SK-N-SH (cell line): ENCODE data around the gene JAK1. TPM values are rescaled to one million over a fixed set of nuclear protein-coding genes. Genes with fewer than 3 reads are reported as not detected.

Experiments
- CTCF ChIA-PET: fragments of 300-600, 350-600 bp; formaldehyde crosslinking; extraction: SDS; loops from one replicate; lab custom pipeline; 2021; lab: Yijun Ruan, JAX
- POLR2A ChIA-PET: fragments of 350-600 bp; sonication (Branson Sonifier 250); formaldehyde crosslinking; extraction: SDS; loops from one replicate; lab custom pipeline; 2020; ENCODE audit warnings: antibody characterized with exemption, inconsistent platforms; lab: Yijun Ruan, JAX
- DNase-seq: peaks from one replicate; pipeline ENCODE4 v3.0.0; 2012
- H2AFZ ChIP-seq: fragments of 200-600 bp; sonication (generic); 2 replicates; pipeline ENCODE4 v1.8.1; 2016; ENCODE audit warnings: antibody characterized with exemption, mild to moderate bottlenecking, low read depth
- H3F3A ChIP-seq: fragments of 200-600 bp; sonication (generic); replicated peaks from 2 replicates; pipeline ENCODE3; 2016; ENCODE audit warnings: antibody characterized with exemption, mild to moderate bottlenecking; ENCODE audit not compliant: insufficient read depth
- H3K27ac ChIP-seq, 2 experiments: fragments of 200-500 bp in 1 of 2; fragments of 200-600 bp in 1 of 2; sonication (Bioruptor generic) in 1 of 2; sonication (generic), shearing (Covaris generic) in 1 of 2; 2 replicates each; pipeline versions ENCODE4 v1.5.1 to v1.6.1; 2014 to 2016; ENCODE audit warnings: low read depth in 2 of 2, inconsistent platforms in 1 of 2, low read length in 1 of 2, mild to moderate bottlenecking in 1 of 2, mixed read lengths in 1 of 2
- H3K27me3 ChIP-seq: fragments of 200-600 bp; sonication (generic), shearing (Covaris generic); 2 replicates; pipeline ENCODE4 v1.6.1; 2016; ENCODE audit warnings: mixed run types; ENCODE audit not compliant: insufficient read depth
- H3K36me3 ChIP-seq, 2 experiments: fragments of 200-500 bp in 1 of 2; fragments of 200-600 bp in 1 of 2; sonication (Bioruptor generic) in 1 of 2; sonication (generic) in 1 of 2; replicated peaks in 1 of 2; 2 replicates each; pipeline versions ENCODE3 to v1.5.1; 2014 to 2016; ENCODE audit warnings: low read length in 1 of 2, mild to moderate bottlenecking in 1 of 2; ENCODE audit not compliant: insufficient read depth in 2 of 2, control insufficient read depth in 1 of 2
- H3K4me1 ChIP-seq, 2 experiments: fragments of 200-500 bp in 1 of 2; fragments of 200-600 bp in 1 of 2; sonication (Bioruptor generic) in 1 of 2; sonication (generic), shearing (Covaris generic) in 1 of 2; 2 replicates each; pipeline versions ENCODE4 v1.5.1 to v1.6.1; 2014 to 2016; ENCODE audit warnings: low read depth in 1 of 2, low read length in 1 of 2, mixed run types in 1 of 2; ENCODE audit not compliant: insufficient read depth in 2 of 2, control insufficient read depth in 1 of 2
- H3K4me2 ChIP-seq: fragments of 200-600 bp; sonication (generic), shearing (Covaris generic); 2 replicates; pipeline ENCODE4 v1.6.1; 2017; ENCODE audit warnings: mixed run types
- H3K4me3 ChIP-seq, 2 experiments: fragments of 200-500 bp in 1 of 2; fragments of 200-600 bp in 1 of 2; sonication (Bioruptor generic) in 1 of 2; sonication (generic), shearing (Covaris generic) in 1 of 2; 2 replicates each; pipeline versions ENCODE4 v1.5.1 to v1.8.1; 2014 to 2016; ENCODE audit warnings: low read depth in 2 of 2, inconsistent platforms in 1 of 2, low read length in 1 of 2, mild to moderate bottlenecking in 1 of 2, mixed read lengths in 1 of 2, moderate library complexity in 1 of 2
- H3K79me2 ChIP-seq: fragments of 200-600 bp; sonication (generic); 2 replicates; pipeline ENCODE4 v1.8.1; 2017; ENCODE audit warnings: mild to moderate bottlenecking; ENCODE audit not compliant: insufficient read depth
- H3K9ac ChIP-seq: fragments of 200-600 bp; sonication (generic); 2 replicates; pipeline ENCODE4 v1.6.1; 2017; ENCODE audit warnings: mixed run types
- H3K9me2 ChIP-seq: fragments of 200-600 bp; sonication (generic); 2 replicates; pipeline ENCODE4 v1.6.1; 2017; ENCODE audit warnings: mixed run types
- H3K9me3 ChIP-seq: fragments of 200-600 bp; sonication (generic); 2 replicates; pipeline ENCODE4 v1.6.1; 2017; ENCODE audit warnings: mixed run types, mild to moderate bottlenecking, moderate library complexity
- H4K20me1 ChIP-seq: fragments of 200-600 bp; sonication (generic); 2 replicates; pipeline ENCODE4 v1.6.1; 2017; ENCODE audit warnings: mild to moderate bottlenecking, mixed run types; ENCODE audit not compliant: insufficient read depth
- FOXJ3 ChIP-seq: sonication (generic); formaldehyde crosslinking; IDR thresholded peaks from 2 replicates; pipeline ENCODE4 v1.5.1; 2020; ENCODE audit warnings: mild to moderate bottlenecking, missing genetic modification reagents
- FOXM1 ChIP-seq: IDR thresholded peaks from 2 replicates; pipeline ENCODE4 v1.4.0; 2012; ENCODE audit warnings: low read depth, mild to moderate bottlenecking
- JUND ChIP-seq: IDR thresholded peaks from 2 replicates; pipeline ENCODE4 v1.4.0; 2012
- MEF2A ChIP-seq: IDR thresholded peaks from 2 replicates; pipeline ENCODE4 v1.4.0; 2012; ENCODE audit warnings: low read depth, borderline replicate concordance
- NFIC ChIP-seq: IDR thresholded peaks from 2 replicates; pipeline ENCODE4 v1.4.0; 2012; ENCODE audit warnings: borderline replicate concordance
- NRF1 ChIP-seq: IDR thresholded peaks from 2 replicates; pipeline ENCODE4 v1.6.1; 2012; ENCODE audit warnings: low read depth, mild to moderate bottlenecking, low read length
- RCOR1 ChIP-seq: fragments of 150-350 bp; IDR thresholded peaks from 2 replicates; pipeline ENCODE4 v1.6.1; 2017; ENCODE audit warnings: antibody characterized with exemption, low read length
- RFX5 ChIP-seq: IDR thresholded peaks from 2 replicates; pipeline ENCODE4 v1.6.1; 2012; ENCODE audit warnings: mild to moderate bottlenecking, improper control_type of control experiment, low read length
- RXRA ChIP-seq: IDR thresholded peaks from 2 replicates; pipeline ENCODE4 v1.4.0; 2012; ENCODE audit warnings: low read depth, mild to moderate bottlenecking, borderline replicate concordance
- SIN3A ChIP-seq: IDR thresholded peaks from 2 replicates; pipeline ENCODE4 v1.6.1; 2012; ENCODE audit warnings: low read depth, mild to moderate bottlenecking, low read length, moderate library complexity, borderline replicate concordance
- SMC3 ChIP-seq: IDR thresholded peaks from 2 replicates; pipeline ENCODE4 v1.6.1; 2012; ENCODE audit warnings: low read depth, low read length, improper control_type of control experiment
- TAF1 ChIP-seq: IDR thresholded peaks from 2 replicates; pipeline ENCODE4 v1.6.1; 2012; ENCODE audit warnings: low read depth, mild to moderate bottlenecking, low read length, moderate library complexity, borderline replicate concordance
- WGBS: methylation state at CpG from one replicate; pipeline ENCODE4 v1.1.6; 2017; ENCODE audit warnings: low lambda C conversion rate; 5-methylcytosine and 5-hydroxymethylcytosine counted together
- polyA plus RNA-seq, 3 experiments: library from polyadenylated mRNA; depleted of rRNA; stranded (reverse); fragments of >200 nt; gene quantifications; 2 replicates each; pipeline ENCODE4 v1.2.3, GENCODE V29; 2012
- TF ChIP-seq, protein P1 (sequence below): fragments of 200-600 bp; sonication (generic); IDR thresholded peaks from 2 replicates; pipeline ENCODE4 v1.6.1; 2017; ENCODE audit warnings: antibody characterized with exemption, mild to moderate bottlenecking, moderate library complexity
- TF ChIP-seq, protein P2 (sequence below): fragments of 150-350 bp; IDR thresholded peaks from 2 replicates; pipeline ENCODE4 v1.6.1; 2016; ENCODE audit warnings: mild to moderate bottlenecking, low read depth, low read length
- TF ChIP-seq, protein P3 (sequence below): fragments of 150-350 bp; IDR thresholded peaks from 2 replicates; pipeline ENCODE4 v1.6.1; 2017; ENCODE audit warnings: antibody characterized with exemption, low read length, low read depth, borderline replicate concordance
- TF ChIP-seq, protein P4 (sequence below): IDR thresholded peaks from 2 replicates; pipeline ENCODE4; 2012

Gene JAK1
- polyA plus RNA-seq, 1 of the 3 experiments (the other 2 are of a cell fraction) = 47.5 TPM

DNA sequence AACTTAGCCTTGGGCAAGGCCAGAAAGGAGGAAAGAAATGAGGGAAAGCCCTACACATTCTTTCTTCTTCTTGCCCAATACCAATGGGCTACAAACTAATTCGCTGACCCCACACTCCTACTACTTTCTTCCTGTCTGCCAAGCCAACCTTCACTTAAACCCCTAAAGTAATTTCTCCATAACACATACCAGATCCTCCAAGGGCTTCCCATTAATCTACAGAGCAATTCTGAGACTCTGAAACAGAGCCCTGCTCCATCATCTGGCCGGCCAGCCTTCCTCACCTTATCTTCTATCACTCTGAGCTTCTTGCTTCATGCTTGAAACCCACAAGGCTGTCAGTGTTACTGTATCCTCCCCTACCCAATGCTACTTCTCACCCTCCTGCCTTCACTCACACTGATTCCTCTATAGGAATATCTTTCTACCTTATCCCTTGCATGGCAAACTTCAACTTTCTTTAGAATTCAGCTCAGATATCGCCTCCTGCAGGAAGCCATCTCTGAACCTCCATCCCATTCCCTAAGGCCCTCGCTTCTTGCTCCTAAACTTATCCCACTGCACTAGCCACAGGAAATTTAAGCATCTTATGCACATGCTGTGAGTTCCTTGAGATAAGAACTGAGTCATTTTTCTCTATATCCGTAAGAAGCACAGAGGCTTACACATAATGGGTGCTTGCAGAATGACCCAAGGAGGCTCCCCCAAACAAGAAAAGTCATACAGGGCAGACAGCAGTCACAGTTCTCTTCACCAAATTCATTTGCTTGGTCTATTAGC, 81.9 kb downstream of the JAK1 start:
- peaks cover 11% of the 10 kb centered on the region for H4K20me1 ChIP-seq
- POLR2A ChIA-PET = no interaction called here

DNA sequence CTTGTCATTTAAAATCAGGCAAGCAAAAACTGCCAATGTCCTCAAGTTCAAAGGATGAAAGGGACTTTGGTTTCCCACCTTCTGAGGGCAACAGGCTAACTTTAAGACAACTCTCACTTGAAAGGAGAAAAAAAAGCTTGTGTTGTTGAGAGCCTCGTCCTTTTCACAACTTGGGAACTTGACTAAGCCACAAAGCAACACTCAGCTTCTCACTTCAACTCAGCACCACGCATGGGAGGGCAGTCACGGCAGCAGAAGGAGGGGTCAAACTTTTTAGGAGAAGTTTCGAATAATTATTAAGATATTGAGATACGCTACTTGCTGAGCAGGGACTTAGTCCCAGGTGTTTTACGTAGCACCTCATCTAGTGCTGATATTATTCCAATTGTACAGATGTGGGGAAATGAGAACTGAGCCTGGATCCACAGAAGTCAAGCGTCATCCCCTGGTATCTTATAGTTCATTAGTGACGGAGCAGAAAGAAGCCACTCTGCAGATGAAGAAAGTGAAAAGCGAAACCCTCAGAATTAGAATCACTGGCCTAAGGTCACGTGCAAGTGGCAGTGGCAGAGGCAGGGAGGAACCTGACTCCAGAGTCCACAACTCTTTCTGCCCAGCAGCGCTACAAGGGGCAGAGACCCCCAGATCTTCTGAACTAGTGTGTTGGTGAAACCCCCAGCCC, 83.6 kb downstream of the JAK1 start:
- ChIA-PET CTCF (interaction anchor here (1.3 to 1.5 kb wide), 2 partner anchors 11 to 58 kb away, joined by 3 to 4 read pairs; no protein-coding TSS in a partner anchor), POLR2A (no interaction called here)
- Histone ChIP-seq H3K9ac (no peak overlapping the region), H3K4me2 (no peak overlapping the region), H3K9me2 (no peaks in the 10 kb centered on the region), H3K36me3 (peaks cover 14 to 23% of the 10 kb centered on the region in 2 experiments), H3K27me3 (no peaks in the 10 kb centered on the region), H3K4me3 (no peak overlapping the region), H3F3A (peaks cover 8% of the 10 kb centered on the region), H3K27ac (no peak overlapping the region), H3K4me1 (peaks cover 17 to 22% of the 10 kb centered on the region in 2 experiments; a peak in 3 of 4 replicates), H3K79me2 (peaks cover 30% of the 10 kb centered on the region), H4K20me1 (peaks cover 9% of the 10 kb centered on the region; the same call in 1 of the 2 replicates)
- WGBS = 97% methylated on average over 10 of the region's 11 CpGs
- TF ChIP-seq JUND (no peak), RXRA (no peak), RFX5 (no peak), MEF2A (no peak), SMC3 (no peak), RCOR1 (no peak), SIN3A (no peak), FOXJ3 (CRISPR knock-in tag) (no peak)
- TF ChIP-seq, protein P1, sequence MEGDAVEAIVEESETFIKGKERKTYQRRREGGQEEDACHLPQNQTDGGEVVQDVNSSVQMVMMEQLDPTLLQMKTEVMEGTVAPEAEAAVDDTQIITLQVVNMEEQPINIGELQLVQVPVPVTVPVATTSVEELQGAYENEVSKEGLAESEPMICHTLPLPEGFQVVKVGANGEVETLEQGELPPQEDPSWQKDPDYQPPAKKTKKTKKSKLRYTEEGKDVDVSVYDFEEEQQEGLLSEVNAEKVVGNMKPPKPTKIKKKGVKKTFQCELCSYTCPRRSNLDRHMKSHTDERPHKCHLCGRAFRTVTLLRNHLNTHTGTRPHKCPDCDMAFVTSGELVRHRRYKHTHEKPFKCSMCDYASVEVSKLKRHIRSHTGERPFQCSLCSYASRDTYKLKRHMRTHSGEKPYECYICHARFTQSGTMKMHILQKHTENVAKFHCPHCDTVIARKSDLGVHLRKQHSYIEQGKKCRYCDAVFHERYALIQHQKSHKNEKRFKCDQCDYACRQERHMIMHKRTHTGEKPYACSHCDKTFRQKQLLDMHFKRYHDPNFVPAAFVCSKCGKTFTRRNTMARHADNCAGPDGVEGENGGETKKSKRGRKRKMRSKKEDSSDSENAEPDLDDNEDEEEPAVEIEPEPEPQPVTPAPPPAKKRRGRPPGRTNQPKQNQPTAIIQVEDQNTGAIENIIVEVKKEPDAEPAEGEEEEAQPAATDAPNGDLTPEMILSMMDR = no peak
- TF ChIP-seq, protein P2, sequence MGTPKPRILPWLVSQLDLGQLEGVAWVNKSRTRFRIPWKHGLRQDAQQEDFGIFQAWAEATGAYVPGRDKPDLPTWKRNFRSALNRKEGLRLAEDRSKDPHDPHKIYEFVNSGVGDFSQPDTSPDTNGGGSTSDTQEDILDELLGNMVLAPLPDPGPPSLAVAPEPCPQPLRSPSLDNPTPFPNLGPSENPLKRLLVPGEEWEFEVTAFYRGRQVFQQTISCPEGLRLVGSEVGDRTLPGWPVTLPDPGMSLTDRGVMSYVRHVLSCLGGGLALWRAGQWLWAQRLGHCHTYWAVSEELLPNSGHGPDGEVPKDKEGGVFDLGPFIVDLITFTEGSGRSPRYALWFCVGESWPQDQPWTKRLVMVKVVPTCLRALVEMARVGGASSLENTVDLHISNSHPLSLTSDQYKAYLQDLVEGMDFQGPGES = no peak
- TF ChIP-seq, protein P3, sequence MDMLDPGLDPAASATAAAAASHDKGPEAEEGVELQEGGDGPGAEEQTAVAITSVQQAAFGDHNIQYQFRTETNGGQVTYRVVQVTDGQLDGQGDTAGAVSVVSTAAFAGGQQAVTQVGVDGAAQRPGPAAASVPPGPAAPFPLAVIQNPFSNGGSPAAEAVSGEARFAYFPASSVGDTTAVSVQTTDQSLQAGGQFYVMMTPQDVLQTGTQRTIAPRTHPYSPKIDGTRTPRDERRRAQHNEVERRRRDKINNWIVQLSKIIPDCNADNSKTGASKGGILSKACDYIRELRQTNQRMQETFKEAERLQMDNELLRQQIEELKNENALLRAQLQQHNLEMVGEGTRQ = no peak
- TF ChIP-seq, all 33 proteins: peak for 0
- no peak for DNase-seq
- no peak overlapping the region for H2AFZ ChIP-seq
- no peaks in the 10 kb centered on the region for H3K9me3 ChIP-seq

More for the DNA sequence above, 81.9 kb downstream of the JAK1 start:
- H3F3A ChIP-seq = peaks cover 12% of the 10 kb centered on the region
- no peak overlapping the region for H3K4me2 ChIP-seq
- no peaks in the 10 kb centered on the region for H3K9me3 ChIP-seq
- H3K79me2 ChIP-seq = peaks cover 47% of the 10 kb centered on the region
- peaks cover 8 to 15% of the 10 kb centered on the region in 2 experiments for H3K36me3 ChIP-seq
- TF ChIP-seq, protein P4, sequence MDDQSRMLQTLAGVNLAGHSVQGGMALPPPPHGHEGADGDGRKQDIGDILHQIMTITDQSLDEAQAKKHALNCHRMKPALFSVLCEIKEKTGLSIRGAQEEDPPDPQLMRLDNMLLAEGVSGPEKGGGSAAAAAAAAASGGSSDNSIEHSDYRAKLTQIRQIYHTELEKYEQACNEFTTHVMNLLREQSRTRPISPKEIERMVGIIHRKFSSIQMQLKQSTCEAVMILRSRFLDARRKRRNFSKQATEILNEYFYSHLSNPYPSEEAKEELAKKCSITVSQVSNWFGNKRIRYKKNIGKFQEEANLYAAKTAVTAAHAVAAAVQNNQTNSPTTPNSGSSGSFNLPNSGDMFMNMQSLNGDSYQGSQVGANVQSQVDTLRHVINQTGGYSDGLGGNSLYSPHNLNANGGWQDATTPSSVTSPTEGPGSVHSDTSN = no peak
- TF ChIP-seq NRF1 (no peak), JUND (no peak), RCOR1 (no peak), FOXM1 (no peak), NFIC (no peak), TAF1 (no peak)
- TF ChIP-seq, protein P1 = peak; percentile 12; the same call in 1 of the 2 replicates
- H2AFZ ChIP-seq = no peak overlapping the region
- H3K27ac ChIP-seq = no peak overlapping the region
- H3K9ac ChIP-seq = no peak overlapping the region
- no peak overlapping the region for H3K4me3 ChIP-seq
- 89% methylated on average over 5 of the region's 5 CpGs for WGBS
- H3K9me2 ChIP-seq = no peaks in the 10 kb centered on the region
- CTCF ChIA-PET = interaction anchor here (0.5 kb wide), 1 partner anchor 1863 kb away, joined by 3 read pairs; no protein-coding TSS in a partner anchor
- no peaks in the 10 kb centered on the region for H3K27me3 ChIP-seq
- H3K4me1 ChIP-seq = peaks cover 15 to 29% of the 10 kb centered on the region in 2 experiments; a peak in 3 of 4 replicates
- DNase-seq = no peak
